ENCODE results near the gene TSEN34.

- TF ChIP-seq EZH2phosphoT487 (IDR thresholded peaks at IDR 0.05; ENCODE audit: borderline replicate concordance, low read depth, low read length) (no peak), CTCF (conservative IDR thresholded peaks at IDR 0.05; ENCODE audit: low read length) (no peak)
Measured at GRCh38 chr19:54229146-54229545, 38.0 kb downstream of the TSEN34 start.
